Measurements from ENCODE around the gene NELFE. TPM values are rescaled to one million over a fixed set of nuclear protein-coding genes. Genes with fewer than 3 reads are reported as not detected.

Gene NELFE
- 108 and 116 TPM in 2 replicates for total RNA-seq

GRCh38 chr6:31958741-31959739 is at the start of gene NELFE, which contains the start of gene SKIC2:
Gene NELFE, minus strand, starts transcription at chr6:31958971. Its CDS starts 525 bp downstream, at chr6:31958446.
Gene SKIC2, plus strand, starts transcription at chr6:31959175. Its CDS starts 18 bp downstream, at chr6:31959193.

GRCh38 chr6:31981744-31982143 is 23.0 kb upstream of the NELFE start, which contains the start of gene C4A:
Gene C4A, plus strand, starts transcription at chr6:31982057. Its CDS starts 51 bp downstream, at chr6:31982108.

GRCh38 chr6:31971993-31972708 is 13.4 kb upstream of the NELFE start, which contains the start of gene DXO:
Gene DXO, minus strand, starts transcription at chr6:31972138. Its CDS starts 463 bp downstream, at chr6:31971675.

GRCh38 chr6:31945507-31946369 is 13.0 kb downstream of the NELFE start, which contains the start of gene CFB:
Gene CFB, plus strand, starts transcription at chr6:31946095. Its CDS starts 127 bp downstream, at chr6:31946222.

GRCh38 chr6:31927242-31927862 is 31.4 kb downstream of the NELFE start, which contains the start of gene C2:
Gene C2, plus strand, starts transcription at chr6:31927717. Its CDS starts 36 bp downstream, at chr6:31927753.

Other genes with a start within 250 kb of the NELFE start
- gene LY6G6D, start 243.6 kb downstream of the NELFE start, total RNA-seq: not detected in 2 replicates
- not detected in 2 replicates for gene LY6G6C, start 237.2 kb downstream of the NELFE start, total RNA-seq
- not detected in 2 replicates for gene MPIG6B, start 235.6 kb downstream of the NELFE start, total RNA-seq
- 38.1 and 92.2 TPM in 2 replicates for gene DDAH2, start 229.7 kb downstream of the NELFE start, total RNA-seq
- gene CLIC1, start 222.4 kb downstream of the NELFE start, total RNA-seq: 577 and 1,120 TPM in 2 replicates
- gene MSH5, start 219.0 kb downstream of the NELFE start, total RNA-seq: 9.3 and 17.6 TPM in 2 replicates
- gene SAPCD1, start 196.3 kb downstream of the NELFE start, total RNA-seq: 1.0 and 5.7 TPM in 2 replicates
- gene VWA7, start 181.6 kb downstream of the NELFE start, total RNA-seq: 0.81 and 9.8 TPM in 2 replicates
- 85.2 and 165 TPM in 2 replicates for gene VARS1, start 163.2 kb downstream of the NELFE start, total RNA-seq
- 71.0 and 128 TPM in 2 replicates for gene LSM2, start 152.0 kb downstream of the NELFE start, total RNA-seq
- 0.16 and 0.76 TPM in 2 replicates for gene HSPA1L, start 143.7 kb downstream of the NELFE start, total RNA-seq
- gene HSPA1A, start 143.4 kb downstream of the NELFE start, total RNA-seq: 55.9 and 60.6 TPM in 2 replicates
- gene HSPA1B, start 131.2 kb downstream of the NELFE start, total RNA-seq: 78.6 and 83.3 TPM in 2 replicates
- 62.1 and 191 TPM in 2 replicates for gene NEU1, start 96.2 kb downstream of the NELFE start, total RNA-seq
- gene SLC44A4, start 80.0 kb downstream of the NELFE start, total RNA-seq: 1.9 TPM in 1 of 2 replicates, not detected in the other
- 50.0 and 68.5 TPM in 2 replicates for gene EHMT2, start 61.3 kb downstream of the NELFE start, total RNA-seq
- gene ZBTB12, start 56.9 kb downstream of the NELFE start, total RNA-seq: 2.4 and 6.2 TPM in 2 replicates
- 0.49 and 2.5 TPM in 2 replicates for gene C2, start 31.3 kb downstream of the NELFE start, total RNA-seq
- gene CFB, start 12.9 kb downstream of the NELFE start, total RNA-seq: 0.33 and 3.7 TPM in 2 replicates
- 42.3 and 43.2 TPM in 2 replicates for gene SKIC2, start 204 bp upstream of the NELFE start, total RNA-seq
- 21.5 and 27.3 TPM in 2 replicates for gene DXO, start 13.2 kb upstream of the NELFE start, total RNA-seq
- gene C4A, start 23.1 kb upstream of the NELFE start, total RNA-seq: 2.1 and 6.1 TPM in 2 replicates
- gene C4B, start 55.8 kb upstream of the NELFE start, total RNA-seq: 0.49 and 11.0 TPM in 2 replicates
- gene CYP21A2, start 79.4 kb upstream of the NELFE start, total RNA-seq: 0.25 TPM in 1 of 2 replicates, not detected in the other
- 0.16 and 0.51 TPM in 2 replicates for gene TNXB, start 150.4 kb upstream of the NELFE start, total RNA-seq
- gene ATF6B, start 169.3 kb upstream of the NELFE start, total RNA-seq: 24.0 and 46.3 TPM in 2 replicates
- 3.0 and 5.1 TPM in 2 replicates for gene FKBPL, start 171.3 kb upstream of the NELFE start, total RNA-seq
- gene PRRT1, start 193.0 kb upstream of the NELFE start, total RNA-seq: 0.76 TPM in 1 of 2 replicates, not detected in the other
- 23.1 and 37.3 TPM in 2 replicates for gene PPT2, start 195.2 kb upstream of the NELFE start, total RNA-seq
- 2.3 and 8.9 TPM in 2 replicates for gene EGFL8, start 205.6 kb upstream of the NELFE start, total RNA-seq
- gene AGPAT1, start 217.1 kb upstream of the NELFE start, total RNA-seq: 60.5 and 70.9 TPM in 2 replicates
- 61.1 and 63.1 TPM in 2 replicates for gene RNF5, start 219.4 kb upstream of the NELFE start, total RNA-seq
- 2.1 and 3.4 TPM in 2 replicates for gene AGER, start 225.3 kb upstream of the NELFE start, total RNA-seq
- gene PBX2, start 231.2 kb upstream of the NELFE start, total RNA-seq: 37.0 and 59.1 TPM in 2 replicates
- gene GPSM3, start 233.7 kb upstream of the NELFE start, total RNA-seq: 7.8 and 14.1 TPM in 2 replicates

Measured in mesangial cell (primary cell).